ENCODE measurements around the gene LDAH.

The LDAH gene

DNA sequence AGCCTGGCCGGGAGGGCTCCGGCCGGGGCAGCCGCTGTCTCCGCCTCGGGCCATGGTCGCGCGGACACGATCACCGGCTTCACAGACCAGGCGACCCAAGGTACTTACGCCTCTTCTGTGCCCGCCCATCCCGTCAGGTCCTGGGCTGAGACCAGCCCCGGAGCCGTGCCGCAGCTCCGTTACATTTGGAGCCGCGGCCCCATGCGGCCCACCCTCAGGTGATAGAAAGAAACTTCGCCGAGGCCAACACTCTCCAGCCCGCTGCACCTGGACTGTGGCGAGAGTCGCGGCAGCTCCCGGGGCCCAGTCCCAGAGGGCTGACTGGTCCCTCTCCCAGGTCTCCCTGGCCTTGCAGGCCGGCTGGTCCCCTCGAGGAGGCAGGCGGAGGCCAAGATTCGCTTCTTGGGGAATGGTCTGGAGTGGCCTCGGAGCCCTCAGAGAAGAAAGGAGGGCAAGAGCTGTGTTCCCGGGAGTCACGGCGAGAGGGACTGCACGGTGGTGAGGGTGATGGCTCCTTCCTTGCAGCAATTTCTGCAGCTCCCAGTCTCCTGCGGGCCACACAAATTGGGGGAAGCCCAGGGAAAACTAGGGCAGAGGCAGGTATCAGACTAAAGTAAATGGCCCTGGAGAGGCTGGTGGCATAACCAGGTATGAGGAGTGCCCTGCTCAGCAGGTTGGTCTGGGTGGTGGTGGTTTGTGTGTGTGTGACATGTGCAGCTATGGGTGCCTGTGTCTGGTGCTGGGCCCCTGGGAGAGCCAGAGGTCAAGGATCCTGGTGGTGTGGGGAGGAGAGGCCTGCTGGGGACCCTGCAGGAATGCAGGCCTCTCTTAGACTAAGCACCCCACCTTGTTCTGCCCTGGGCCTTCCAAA, 155.1 kb downstream of the LDAH start:
- DNase-seq (ENCODE audit: low spot score) = no peak

DNA sequence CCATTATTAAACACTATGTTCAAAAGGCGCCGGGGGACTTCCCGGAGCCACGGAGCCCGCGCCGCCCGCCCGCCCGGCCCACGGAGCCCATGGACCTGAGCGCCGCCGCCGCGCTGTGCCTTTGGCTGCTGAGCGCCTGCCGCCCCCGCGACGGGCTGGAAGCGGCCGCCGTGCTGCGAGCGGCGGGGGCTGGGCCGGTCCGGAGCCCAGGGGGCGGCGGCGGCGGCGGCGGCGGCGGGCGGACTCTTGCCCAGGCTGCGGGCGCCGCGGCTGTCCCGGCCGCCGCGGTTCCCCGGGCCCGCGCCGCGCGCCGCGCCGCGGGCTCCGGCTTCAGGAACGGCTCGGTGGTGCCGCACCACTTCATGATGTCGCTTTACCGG, 155.8 kb downstream of the LDAH start:
- peak; percentile 52 for DNase-seq (ENCODE audit: low spot score)

DNA sequence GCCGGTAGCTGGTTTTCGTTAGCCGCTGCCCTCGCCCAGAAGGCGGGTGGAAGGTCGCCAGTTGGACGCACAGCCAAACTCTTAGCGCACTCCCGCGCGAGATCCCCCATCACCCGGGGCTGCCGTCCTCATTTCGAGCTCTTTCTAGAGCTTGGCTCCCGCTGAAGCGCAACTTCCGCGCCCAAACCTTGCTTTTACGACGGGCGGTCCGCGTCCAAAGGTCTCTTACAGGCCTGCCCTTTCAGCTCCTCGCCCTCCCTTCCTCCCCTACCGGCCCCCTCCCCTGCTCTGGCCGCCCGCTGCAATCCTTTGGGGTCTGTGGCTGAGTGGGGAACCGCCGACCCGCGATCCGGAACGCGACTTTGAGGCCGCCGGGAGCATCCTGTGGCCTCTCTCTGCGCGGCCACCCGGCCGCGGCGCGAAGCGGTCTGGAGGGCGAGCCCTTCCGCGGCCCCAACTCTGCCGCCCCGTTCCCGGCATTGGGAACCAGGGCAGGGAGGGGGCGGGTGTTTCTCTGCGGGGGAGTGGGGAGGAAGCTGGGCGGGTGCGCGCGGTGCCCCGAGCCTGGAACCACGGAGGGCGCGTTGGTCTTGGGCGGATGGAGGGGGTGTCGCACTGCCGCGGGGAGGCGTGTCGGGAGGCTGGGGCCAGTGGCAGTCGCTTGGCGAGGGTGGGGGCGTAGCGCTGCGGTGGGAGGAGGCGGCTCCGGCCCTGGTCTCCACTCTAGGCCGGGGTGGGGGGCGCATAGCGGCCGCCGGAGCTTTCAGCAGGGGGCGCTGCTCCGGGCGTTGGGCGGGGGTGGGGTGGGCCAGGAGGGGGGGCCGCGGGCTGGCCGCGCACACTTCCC, 156.4 kb downstream of the LDAH start, which contains the start of gene GDF7:
TSS of gene GDF7 (plus strand) at position 841 of the 847 bp plus-strand sequence. CDS start 96 bp downstream, outside the sequence.
- peak; percentile 31 for DNase-seq (ENCODE audit: low spot score)

DNA sequence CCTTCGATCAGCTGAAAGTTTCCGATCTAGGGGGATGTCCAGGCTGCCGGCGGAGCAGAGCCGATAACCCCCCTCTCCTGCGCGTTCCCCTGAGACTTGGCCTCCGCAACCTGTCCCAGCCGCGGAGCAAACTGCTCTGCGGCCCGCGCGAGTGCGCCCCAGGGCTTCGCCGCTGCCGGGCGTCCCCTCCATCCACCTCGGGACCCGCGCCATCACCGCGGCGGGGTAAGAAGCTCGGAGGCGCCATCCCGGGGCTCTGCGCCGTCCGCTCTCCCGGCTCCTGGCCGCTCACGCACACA, 156.9 kb downstream of the LDAH start:
- no peak for DNase-seq (ENCODE audit: low spot score)

DNA sequence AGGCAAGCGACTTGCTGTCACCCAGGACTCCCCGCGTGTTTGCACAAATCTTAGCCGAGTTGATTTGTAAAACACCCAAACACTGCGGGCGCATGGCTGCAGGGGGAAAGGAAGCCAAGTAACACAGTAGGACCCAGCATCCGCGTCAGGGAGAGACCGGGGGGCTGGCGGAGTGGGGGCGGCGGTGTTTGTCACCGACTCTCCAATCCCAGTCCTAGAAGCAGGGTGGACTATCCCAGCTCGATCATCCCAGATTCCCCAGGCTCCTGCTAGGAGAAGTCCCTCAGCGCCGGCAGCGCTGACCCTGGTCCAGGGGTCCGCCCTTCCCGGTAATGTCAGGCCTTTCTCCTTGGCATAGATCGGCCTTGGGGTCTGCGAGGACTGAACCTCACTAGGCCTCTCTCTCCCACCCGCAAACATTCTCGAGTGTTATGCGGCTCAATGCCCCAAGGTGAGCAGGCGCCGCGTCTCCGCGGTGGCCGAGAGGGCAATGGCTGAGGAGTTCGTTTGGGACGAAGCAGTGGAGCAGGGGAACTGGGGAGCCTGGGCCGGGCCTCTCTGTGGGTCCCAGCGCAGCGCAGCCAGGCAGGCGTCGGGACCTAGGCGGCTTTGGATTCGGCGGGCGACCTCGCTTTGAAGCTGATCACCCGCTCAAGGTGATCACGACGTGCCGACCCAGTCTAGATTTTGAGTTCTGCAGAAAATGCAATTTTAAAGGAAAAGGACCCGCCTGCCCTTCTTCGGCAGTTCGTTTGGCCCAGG, 157.5 kb downstream of the LDAH start:
- no peak for DNase-seq (ENCODE audit: low spot score)

DNA sequence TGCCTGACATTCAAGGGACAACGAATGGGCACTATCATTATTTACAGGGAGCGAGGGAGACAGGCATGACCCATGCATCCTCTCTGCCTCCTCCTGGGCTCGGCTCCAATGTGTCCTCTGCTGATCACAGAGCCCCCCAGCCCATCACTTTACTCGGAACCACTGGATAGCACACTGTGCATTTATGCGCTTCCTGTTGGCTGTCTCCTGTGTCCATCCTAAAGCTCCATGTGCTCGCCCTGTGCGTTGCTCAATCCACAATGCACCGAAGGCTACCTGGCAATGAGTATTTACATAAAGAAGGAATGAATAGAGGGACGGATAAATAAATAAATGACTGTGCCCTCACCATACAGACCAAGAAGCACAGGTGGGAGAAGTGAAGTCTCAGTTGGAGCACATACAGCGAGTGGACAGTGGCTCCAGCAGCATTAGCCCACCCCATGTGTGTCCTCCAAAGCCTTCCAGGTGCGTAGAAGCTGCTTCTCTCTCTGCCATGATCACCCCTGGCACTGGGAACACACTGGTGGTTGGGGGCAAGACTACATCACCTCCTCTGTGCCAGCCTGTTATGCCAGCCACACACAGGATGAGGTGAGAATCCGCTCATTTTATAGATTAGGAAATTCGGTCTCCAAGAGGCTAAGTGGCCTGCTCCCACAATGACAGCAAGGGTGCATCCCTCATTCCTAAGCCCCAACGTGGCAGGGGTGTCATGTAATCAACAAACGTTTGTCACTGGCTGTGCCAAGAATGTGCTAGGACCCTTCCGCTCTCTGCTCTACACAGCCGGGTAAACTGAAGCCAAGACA, 158.3 kb downstream of the LDAH start:
- DNase-seq (ENCODE audit: low spot score) = no peak

DNA sequence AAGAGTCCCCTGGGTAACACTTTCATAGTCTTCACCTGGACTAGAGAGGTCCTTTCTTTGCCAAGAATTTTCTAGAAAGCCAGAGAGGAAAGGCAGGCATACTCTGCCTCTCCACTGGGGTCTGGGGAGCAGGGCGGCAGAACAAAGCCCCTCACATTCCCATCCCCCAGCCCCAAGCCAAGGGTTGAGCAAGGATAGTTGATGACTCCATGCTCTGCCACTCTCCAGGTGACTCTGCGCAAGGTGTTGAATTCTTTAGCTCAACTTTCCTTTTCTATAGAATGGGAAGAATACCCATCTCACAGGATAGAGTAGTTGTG, 158.9 kb downstream of the LDAH start:
- no peak for DNase-seq (ENCODE audit: low spot score)

DNA sequence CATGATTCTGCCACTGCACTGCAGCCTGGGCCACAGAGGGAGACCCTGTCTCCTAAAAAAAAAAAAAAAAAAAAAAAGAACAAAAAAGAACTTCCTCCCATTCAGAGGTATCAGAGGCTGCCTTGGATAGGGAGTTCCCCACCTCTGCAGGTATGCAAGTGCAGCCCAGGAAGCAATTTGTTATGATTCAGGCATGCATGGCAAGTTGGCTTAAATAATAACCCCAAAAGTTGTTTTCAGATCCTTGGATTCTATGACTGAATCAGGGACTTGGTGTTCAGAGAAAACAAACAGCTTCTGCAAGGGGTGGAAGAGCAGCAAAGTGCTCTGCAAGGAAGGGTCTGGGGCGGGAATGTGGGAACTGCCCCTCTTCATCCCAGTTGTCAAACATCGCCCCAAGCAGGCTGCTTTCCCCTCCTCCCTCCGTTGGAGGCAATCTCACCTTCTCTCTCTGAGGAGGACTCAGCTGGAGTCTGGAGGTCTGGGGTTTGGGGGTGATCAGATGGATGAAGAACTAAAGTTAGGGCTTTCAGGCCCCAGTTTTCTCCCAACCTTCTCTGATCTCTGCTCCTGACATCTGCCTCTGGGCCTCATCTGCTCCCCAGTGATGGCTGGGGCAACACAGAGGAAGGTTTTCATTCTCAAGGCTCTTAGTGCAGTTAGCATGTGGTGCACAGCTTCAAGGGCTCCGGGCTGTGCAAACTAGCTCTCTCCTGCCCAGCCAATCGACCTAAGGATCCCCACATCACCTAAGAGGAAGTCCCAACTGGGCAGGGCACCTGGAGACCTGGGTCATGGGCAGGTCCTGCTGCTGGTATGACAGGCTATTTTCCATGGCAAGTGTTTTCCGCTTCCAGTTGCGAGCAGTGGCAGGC, 159.5 kb downstream of the LDAH start:
- DNase-seq (ENCODE audit: low spot score) = no peak

DNA sequence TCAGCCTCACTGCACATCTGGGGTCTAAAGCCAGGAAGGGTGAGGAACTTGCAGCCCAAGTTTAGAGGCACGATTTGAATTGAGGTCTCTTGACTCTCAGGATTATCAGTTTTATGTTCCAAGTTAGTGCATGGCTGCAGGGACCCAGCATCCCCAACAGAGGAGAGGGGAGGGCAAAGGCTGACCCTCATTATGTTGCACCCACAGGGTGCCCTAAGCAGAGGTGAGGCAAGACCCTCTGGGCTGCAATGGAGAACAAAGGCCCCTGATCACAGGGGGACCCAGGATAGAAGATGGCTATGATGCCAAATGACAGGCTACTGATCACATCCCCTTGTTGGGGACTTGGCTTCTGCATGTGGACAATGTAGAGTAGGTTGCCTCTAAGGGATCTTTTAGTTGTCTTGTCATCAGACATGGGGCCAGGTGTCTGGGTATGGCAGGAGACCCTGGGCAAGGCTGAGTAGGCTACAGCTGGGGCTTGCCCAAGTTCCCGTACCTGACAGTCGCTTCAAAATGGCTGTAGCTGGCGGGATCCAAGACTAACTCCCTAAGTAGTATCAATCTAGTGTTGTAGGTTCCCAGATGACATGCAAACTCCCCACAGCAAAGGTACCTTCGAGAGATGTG, 160.5 kb downstream of the LDAH start:
- no peak for DNase-seq (ENCODE audit: low spot score)

DNA sequence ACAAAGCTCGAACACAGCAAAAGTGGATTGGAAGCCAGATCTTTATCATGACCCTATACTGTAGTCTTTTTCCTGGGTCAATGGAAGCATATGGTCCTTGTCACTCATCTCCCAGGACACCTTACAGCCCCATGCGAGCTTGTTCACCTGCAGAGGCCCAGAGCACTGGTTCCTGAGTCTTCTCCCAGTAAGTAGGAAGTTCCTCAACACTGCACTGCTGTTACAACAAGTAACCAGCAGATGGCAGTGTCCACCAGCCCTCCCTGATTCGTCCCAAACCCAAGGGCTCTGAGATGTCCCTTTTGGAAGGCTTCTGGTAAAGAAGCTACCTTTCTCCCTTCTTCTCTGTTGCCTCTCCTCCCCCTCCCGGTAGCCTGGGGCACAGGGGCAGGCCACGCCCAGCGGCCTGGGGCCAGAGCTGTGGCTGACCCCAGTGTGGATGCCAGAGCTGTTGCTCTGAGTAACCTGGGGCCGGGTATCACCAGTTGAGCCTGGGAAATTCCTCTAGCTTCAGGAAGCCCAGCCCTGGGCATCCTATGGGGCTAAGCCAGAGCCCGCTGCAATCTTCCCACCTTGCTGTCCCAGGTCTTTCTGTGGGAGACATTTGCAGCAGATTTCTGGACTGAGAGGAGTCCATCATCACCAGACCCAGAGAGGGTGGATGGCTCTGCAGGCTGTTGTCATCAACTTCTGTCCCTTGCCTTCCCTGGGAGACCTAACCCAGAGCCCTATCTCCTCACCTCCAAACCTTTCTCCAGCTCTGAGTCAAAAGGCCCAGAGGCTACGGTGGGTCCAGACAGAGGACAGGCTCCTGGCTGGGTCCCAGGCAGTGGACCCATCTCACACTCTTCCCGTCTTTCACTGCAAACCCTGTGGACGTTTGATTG, 161.2 kb downstream of the LDAH start:
- DNase-seq (ENCODE audit: low spot score) = peak; percentile 89

DNA sequence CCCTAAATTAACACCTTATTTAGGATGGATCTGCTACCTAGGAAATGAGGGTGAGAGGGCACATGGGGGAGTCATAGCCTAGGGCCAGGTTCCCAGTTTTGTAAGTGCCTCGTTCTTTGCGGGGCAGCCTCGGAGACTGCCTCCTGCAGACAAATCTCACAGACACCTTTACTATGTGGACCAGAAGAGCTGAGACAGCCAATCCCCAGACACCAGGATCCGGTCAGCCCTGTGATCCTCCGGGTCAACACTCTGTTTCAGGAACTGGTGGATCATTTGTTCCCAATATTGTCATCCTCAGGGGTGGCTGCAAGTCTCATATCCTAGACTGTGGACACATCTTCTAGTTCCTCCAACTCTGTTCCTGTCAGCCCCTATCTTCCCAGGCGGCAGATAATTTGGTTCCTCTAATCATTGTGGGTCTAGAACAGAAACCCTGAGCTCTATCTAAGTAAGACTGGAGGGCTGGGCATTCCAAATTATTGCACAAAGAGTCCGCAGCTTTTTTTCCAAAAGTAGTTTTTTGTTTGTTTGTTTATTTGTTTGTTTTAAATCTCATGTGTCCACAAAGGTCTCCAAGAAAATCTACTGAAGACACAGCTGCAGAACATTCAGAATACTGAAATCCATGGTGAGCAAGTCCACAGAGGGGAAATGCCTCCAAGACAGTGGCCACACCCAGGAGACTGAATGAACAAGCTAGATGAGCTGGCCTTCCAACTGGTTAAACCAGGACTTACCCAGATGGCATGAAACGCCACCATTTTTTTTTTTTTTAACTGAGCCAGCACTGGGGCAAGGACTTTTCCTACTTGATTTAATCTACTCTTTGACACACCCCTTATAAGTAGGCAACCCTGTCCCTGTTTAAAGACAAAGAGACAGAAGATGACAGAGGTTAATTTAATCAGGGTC, 162.1 kb downstream of the LDAH start:
- DNase-seq (ENCODE audit: low spot score) = peak; percentile 63

DNA sequence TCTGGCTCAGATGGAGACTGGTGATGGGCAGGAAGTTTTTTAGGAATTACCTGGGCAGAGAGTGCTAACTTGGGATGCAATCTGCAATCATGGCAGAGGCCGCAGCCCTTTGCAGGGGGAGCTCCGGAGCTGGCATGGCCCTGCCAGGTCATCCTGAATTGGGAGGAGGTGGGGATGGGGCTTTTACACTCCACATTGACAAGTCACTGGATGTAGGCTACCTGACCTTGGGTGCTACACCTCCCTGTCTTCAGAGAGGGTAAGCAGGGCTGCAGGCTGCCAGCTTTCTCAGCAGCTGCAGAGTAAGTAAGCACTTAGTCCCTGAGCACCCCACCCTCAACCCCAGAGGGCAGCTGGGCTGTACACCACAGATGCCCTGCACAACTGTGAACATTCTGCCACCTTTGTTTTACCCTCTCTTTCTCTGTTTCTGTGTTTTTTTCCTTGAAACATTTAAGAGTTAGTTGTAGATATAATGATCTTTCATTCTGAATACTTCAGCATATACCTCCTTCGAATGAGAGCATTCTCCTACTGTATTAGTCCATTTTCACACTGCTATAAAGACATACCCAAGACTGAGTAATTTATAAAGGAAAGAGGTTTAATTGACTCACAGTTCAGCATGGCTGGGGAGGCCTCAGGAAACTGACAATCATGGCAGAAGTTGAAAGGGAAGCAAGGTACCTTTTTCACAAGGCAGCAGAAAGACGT, 165.2 kb downstream of the LDAH start:
- no peak for DNase-seq (ENCODE audit: low spot score)

DNA sequence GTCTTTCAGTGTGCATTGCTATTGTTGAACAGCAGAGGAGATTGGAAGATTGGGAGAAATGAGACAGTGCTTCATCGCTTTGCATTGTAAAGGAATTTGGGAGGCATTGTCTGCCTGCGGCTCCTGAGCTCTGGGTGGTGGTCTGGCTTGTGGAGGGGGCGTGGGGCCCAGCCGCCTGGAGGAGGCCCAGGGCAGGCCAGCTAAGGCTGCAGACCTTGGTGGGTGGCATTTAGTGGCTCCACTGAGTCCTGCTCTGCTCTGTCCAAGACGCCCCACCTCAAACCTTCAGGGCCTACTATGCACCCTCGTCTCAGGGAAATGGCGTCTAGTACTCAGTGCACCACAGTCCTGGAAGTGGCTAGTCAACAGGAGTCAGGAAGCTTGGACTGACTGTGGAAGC, 166.3 kb downstream of the LDAH start:
- DNase-seq (ENCODE audit: low spot score) = no peak

DNA sequence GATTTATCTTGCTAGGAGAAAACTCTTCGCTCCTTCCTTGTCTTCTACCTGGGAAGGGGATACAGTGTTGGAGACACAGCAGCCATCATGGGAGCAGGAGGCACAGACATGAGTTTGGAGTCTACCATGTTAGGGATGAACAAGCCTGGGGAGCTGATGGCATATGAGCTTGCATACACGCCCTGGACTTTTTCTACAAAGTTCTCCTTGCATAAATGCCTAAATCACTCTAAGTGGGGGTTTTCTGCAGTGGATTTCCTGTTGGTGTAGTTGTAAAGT, 168.4 kb downstream of the LDAH start:
- DNase-seq (ENCODE audit: low spot score) = no peak

DNA sequence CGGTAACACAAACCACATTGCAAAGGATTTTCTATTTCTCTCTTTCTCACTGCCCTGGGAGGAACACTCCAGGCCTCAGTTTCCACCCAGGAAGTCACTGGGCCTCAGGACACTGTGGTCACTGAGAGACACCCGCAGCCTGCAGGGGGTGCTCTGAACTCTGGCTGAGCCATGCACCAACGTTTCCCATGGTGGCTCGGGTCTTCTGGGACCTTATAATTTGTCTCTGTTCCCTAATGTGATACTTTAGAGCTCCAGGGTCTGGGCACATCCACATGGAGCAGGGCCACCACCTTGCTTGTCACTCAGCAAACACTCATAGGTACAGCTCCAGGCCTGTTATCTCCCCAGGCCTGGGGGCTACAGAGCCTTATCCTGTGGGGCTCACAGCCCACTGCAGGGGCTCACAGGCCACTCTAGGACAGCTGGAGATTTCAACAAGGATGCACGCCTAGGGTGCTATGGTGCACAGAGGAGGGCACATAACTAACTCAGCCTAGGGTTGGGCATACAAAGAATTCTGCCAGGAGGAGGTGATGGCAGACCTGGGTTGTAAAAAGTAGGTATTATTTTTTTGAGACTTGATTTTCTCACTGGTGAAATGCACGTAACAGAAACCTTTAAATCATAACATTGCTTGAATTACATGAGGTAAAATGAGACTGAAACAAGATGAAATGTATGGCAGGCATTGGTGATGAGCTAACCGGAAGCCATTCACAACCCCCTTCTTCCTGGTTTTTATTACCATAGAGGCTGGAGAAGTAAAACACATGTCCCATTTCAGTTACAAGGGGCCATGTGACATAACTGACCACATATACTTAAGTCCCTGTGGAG, 169.0 kb downstream of the LDAH start:
- no peak for DNase-seq (ENCODE audit: low spot score)

DNA sequence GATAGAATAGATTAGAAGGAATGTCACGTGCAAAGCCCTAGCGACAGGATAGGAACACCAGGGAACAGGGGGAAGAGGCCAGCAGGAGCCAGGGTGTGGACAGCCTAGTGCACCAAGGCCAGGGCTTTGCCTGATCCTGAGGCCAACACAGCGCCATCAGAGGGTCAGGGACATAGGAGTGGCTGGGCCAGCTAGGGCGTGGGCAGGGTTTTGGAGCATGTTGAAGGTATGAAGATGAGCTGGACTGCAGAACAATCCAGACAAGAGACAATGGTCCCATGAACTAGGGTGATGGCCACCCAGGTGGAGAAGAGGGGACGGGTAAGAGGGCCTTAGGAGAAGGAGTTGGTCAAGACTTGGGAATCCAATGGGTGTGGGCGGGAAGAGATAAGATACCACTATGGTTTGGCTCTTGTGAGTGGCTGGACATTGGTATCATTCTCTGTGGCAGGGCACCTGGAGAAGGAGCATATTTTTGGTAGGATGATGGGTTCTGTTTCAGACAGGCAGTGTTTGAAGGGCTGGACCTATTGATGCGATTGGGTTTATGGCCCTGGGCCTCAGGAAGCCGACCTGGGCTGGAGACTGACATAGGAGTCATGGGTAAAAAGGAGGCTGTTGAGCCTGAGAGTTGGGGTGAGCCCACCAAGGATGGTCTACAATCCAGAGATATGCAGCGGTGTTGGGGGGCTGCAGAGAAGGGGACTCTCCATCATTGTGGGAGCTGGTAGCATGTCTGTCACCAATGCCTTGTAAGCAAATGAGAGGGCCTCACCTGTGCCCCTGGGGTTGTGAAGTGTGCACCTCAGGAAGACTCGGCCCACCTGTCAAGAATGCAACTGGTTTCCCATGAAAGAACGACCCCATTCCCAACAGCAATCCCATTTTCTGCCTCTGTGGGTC, 170.0 kb downstream of the LDAH start:
- no peak for DNase-seq (ENCODE audit: low spot score)
